C4-2B (cell line): Measurements from ENCODE around the gene FAM222A.

Experiments used
- ZFX ChIP-seq: fragments of 450-650 bp; IDR thresholded peaks from 2 replicates; pipeline ENCODE4 v1.6.1; 2017
- TF ChIP-seq, protein P1 (sequence below): fragments of 450-650 bp; conservative IDR thresholded peaks from 2 replicates; pipeline ENCODE4 v1.5.1; 2017; ENCODE audit warnings: mild to moderate bottlenecking

DNA sequence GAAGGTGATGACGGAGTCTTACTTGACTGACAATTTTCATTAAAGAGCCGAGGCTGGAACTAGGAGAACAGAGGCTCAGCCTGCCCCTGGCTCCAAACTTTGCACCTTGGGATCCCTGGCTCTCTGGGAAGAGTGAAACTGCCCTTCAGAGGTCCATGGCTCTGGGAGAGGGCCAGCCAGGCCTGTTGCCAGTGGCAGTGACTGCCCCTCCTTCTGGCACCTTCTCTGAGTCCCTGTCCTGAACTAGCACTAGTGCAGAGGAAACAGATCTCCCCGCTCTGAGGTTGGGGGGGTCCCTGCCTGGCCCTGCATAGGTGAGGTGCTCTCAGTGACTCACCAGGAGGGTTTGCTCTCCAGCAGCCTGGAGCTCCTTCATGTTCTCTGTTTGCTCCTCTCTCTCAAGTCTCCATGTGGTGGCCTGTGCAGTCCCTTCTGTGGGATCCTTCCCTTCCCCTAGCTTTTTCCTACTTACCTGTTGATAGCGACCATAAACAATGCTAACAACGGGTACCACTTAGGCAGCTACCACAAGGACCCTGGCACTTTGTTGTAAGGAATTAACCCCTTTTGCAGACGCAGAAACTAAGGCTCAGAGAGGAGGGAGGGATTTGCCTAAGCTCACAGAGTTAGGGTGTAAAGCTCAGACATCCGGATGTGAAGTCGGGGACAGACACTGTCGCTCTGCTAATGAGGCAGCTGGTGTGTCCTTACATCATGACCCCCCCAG lies 22.4 kb downstream of the FAM222A start:
- TF ChIP-seq, protein P1, sequence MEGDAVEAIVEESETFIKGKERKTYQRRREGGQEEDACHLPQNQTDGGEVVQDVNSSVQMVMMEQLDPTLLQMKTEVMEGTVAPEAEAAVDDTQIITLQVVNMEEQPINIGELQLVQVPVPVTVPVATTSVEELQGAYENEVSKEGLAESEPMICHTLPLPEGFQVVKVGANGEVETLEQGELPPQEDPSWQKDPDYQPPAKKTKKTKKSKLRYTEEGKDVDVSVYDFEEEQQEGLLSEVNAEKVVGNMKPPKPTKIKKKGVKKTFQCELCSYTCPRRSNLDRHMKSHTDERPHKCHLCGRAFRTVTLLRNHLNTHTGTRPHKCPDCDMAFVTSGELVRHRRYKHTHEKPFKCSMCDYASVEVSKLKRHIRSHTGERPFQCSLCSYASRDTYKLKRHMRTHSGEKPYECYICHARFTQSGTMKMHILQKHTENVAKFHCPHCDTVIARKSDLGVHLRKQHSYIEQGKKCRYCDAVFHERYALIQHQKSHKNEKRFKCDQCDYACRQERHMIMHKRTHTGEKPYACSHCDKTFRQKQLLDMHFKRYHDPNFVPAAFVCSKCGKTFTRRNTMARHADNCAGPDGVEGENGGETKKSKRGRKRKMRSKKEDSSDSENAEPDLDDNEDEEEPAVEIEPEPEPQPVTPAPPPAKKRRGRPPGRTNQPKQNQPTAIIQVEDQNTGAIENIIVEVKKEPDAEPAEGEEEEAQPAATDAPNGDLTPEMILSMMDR, result no peak
- no peak for TF ChIP-seq ZFX
